IMR-90 (cell line): ENCODE measurements around the gene HK3. TPM values are rescaled to one million over a fixed set of nuclear protein-coding genes. Genes with fewer than 3 reads are reported as not detected.

Experiments
- polyA plus RNA-seq, 3 experiments: library from polyadenylated mRNA; depleted of rRNA; stranded (reverse); fragments of >200 nt; gene quantifications; 2 replicates each; pipeline ENCODE4 v1.2.3, GENCODE V29; 2012; ENCODE audit warnings: low replicate concordance in 1 of 3
- total RNA-seq: library from RNA; depleted of rRNA; stranded (reverse); fragments of >200 nt; gene quantifications from 2 replicates; pipeline ENCODE4 v1.2.3, GENCODE V29; 2012; rRNA removed

HK3 gene
- total and polyA plus RNA-seq, 2 of the 4 experiments (the other 2 are of a cell fraction) = not detected

Other genes with a start within 250 kb of the HK3 start
- gene UNC5A, start 88.8 kb downstream of the HK3 start, total RNA-seq = not detected in 2 replicates
- gene UNC5A, start 88.8 kb downstream of the HK3 start, polyA plus RNA-seq (2012; rRNA removed) = not detected in 2 replicates
- 23.1 and 27.6 TPM in 2 replicates for gene UIMC1, start 107.4 kb upstream of the HK3 start, total RNA-seq
- 15.7 and 19.5 TPM in 2 replicates for gene UIMC1, start 107.4 kb upstream of the HK3 start, polyA plus RNA-seq (2012; rRNA removed)
- gene ZNF346, start 123.3 kb upstream of the HK3 start, total RNA-seq = 14.7 and 15.1 TPM in 2 replicates
- gene ZNF346, start 123.3 kb upstream of the HK3 start, polyA plus RNA-seq (2012; rRNA removed) = 15.7 and 17.0 TPM in 2 replicates
- 0.90 and 1.7 TPM in 2 replicates for gene FGFR4, start 187.6 kb upstream of the HK3 start, total RNA-seq
- 2.4 TPM in 2 replicates for gene FGFR4, start 187.6 kb upstream of the HK3 start, polyA plus RNA-seq (2012; rRNA removed)
- 31.0 and 34.2 TPM in 2 replicates for gene NSD1, start 234.4 kb upstream of the HK3 start, total RNA-seq
- 7.7 and 8.1 TPM in 2 replicates for gene NSD1, start 234.4 kb upstream of the HK3 start, polyA plus RNA-seq (2012; rRNA removed)